ENCODE results near the gene LGR6. TPM values are rescaled to one million over a fixed set of nuclear protein-coding genes. Genes with fewer than 3 reads are reported as not detected.
A peak's percentile ranks its signal among the peaks of the same experiment; 100 is the strongest.

LGR6 gene
- total and polyA plus RNA-seq, 5 experiments from 2014 or later: 0.25 to 6.2 (median 0.47) TPM; not detected in 2

DNA sequence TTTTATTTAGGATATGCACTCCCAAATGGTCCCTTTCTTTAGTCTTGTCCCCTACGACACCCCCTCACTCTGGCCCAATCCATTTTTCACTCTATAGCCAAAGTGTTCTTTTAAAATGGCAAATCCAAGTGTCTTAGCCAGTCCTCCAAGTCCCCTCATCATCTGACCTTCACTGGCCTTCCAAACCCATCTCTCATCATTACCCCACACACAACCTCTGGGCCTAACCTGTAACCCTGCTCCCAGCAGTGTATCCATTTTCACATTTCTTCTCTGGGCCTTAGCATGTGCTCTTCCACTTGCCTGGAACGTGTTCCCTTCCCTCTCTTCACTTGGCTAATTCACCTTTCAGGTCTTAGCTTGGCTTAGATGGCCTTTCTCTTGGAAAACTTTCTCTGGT is 42.6 kb upstream of the LGR6 start:
- peaks cover 0 to 77% (median 26%) of the 10 kb centered on the region in 3 donors for H3K36me3 Mint-ChIP-seq
- H3K4me3 Mint-ChIP-seq: no peak overlapping the region
- peak overlapping the region in 9 of 10 donors; percentile 22 to 79 (median 68) for H3K27ac Mint-ChIP-seq
- H3K9me3 Mint-ChIP-seq: no peaks in the 10 kb centered on the region
- H3K4me1 Mint-ChIP-seq: peaks cover 9 to 26% (median 20%) of the 10 kb centered on the region in 4 donors
- no peak for ATAC-seq
- H3K27me3 Mint-ChIP-seq: no peaks in the 10 kb centered on the region
- POLR2A ChIA-PET: no interaction called here
- no peak for DNase-seq

DNA sequence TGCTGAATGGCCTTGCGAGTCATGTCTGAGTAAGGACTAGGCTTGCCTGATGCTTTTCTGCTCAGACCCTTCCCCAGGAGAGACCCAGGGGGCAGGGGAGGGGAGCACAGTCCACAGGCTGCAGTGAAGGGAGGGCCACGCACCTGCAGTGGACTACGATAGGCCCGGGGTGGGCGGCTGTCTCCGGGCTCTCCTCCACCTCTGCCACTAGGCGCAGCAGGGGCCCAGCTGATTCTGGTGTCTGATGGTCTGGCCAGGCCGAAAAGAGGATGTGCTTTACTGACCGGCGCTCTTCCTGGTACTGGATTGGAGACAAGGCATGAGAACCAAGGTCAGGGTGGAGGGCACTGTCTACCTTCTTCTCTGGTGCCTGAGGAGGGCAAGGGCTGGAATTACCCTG is 41.2 kb upstream of the LGR6 start:
- Mint-ChIP-seq H3K36me3 (peaks cover 0 to 89% (median 26%) of the 10 kb centered on the region in 3 donors), H3K9me3 (no peaks in the 10 kb centered on the region), H3K27ac (peak overlapping the region in 2 of 10 donors; percentile 55 to 61), H3K4me1 (peaks cover 10 to 31% (median 23%) of the 10 kb centered on the region in 4 donors), H3K4me3 (no peak overlapping the region), H3K27me3 (no peaks in the 10 kb centered on the region)
- POLR2A ChIA-PET: no interaction called here
- peak in 1 of 10 donors; percentile 13 for DNase-seq
- ATAC-seq: no peak

DNA sequence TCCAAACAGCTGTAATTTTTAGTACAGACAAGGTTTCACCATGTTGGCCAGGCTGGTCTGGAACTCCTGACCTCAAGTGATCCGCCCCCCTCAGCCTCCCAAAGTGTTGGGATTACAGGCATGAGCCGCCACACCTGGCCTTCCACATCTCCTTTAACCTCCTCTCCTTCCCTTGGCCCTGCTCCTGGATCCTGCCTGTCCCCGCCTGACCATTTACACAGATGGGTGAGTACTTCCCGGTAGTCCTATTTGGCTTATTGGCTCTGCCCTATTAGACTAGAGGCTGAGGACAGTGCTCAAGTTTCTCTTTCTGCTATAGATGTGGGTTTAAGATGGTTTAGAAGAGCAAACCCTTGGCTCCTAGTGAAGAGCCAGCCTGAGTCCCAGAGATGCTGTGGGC is 40.3 kb upstream of the LGR6 start:
- H3K36me3 Mint-ChIP-seq: peaks cover 0 to 90% (median 26%) of the 10 kb centered on the region in 3 donors
- H3K9me3 Mint-ChIP-seq: no peaks in the 10 kb centered on the region
- no peaks in the 10 kb centered on the region for H3K27me3 Mint-ChIP-seq
- ATAC-seq: no peak
- H3K4me3 Mint-ChIP-seq: no peak overlapping the region
- peaks cover 19 to 40% (median 25%) of the 10 kb centered on the region in 4 donors for H3K4me1 Mint-ChIP-seq
- peak overlapping the region in 7 of 10 donors; percentile 18 to 89 (median 58) for H3K27ac Mint-ChIP-seq
- POLR2A ChIA-PET: no interaction called here
- DNase-seq: peak in 1 of 10 donors; percentile 28

DNA sequence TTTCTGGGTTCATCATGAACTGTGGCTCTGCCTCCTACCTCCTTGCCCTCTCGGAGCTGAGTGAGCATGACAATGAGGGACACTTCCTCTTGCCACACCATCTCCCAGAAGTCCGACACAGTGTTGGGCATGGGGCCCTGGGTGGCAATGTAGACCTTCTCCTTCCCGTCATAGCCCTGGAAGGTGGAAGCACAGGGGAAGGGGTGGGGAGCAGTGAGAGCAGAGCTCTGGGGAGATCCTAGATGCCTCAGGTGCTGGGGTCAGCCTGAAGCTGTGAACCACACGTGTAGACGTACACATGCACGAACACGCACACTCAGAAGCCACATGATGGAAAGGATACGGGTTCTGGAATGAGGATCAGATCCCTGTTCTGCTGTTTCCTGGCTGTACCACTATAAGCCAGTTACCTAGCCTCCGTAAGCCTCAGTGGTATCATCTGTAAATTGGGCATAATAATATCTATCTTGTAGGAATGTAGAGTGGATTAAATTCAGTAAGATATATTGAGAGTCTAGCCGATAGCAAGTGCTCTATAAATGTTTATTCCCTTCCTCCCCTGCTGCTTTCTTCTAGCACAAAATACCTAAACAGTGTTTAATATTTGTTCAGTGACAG is 39.3 kb upstream of the LGR6 start:
- POLR2A ChIA-PET: interaction anchor here (1.1 to 1.2 kb wide), 3 partner anchors 9 to 11 kb away, joined by 3 to 5 read pairs (median 3); partner anchors contain the start of gene ARL8A
- DNase-seq (peak in 1 of 10 donors; percentile 59), ATAC-seq (no peak)
- no peak overlapping the region for H3K4me3 Mint-ChIP-seq
- H3K9me3 Mint-ChIP-seq: no peaks in the 10 kb centered on the region
- H3K36me3 Mint-ChIP-seq: peaks cover 0 to 83% (median 26%) of the 10 kb centered on the region in 3 donors
- H3K27ac Mint-ChIP-seq: peak overlapping the region in 9 of 10 donors; percentile 23 to 84 (median 61)
- H3K4me1 Mint-ChIP-seq: peaks cover 29 to 50% (median 32%) of the 10 kb centered on the region in 4 donors
- H3K27me3 Mint-ChIP-seq: no peaks in the 10 kb centered on the region

DNA sequence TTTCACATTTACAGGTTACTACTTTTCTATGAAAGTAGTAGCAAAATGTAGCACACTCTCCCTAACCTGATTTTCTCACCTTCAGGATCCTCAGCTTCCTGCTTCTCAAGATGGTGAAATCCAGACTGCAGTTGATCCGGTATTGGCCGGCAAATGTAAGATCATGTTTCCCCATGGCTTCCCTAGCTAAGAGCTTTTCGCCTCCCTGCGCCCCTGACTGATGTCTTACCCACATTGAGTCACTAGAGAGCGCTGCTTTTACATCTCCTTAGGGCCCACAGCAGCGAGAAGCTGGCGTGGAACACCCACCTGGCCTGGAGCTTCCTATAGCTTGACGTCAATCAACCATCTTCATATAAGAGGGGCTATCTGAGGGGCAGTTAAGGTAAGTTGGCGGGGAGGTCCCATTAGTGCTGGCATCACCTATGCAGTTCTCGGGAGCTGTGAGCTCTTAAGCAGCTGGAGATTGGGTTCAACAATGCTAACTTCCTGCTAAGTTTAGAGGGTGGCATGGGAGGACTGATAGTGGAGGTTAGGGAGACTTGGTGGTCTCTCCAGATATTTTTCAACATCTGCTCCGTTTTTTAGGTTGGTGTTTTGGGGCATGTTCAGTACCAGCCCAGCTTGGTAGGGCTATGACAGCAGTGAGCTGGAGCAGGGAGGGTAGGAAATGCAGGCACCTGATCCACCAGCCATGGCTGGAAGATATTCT is 38.7 kb upstream of the LGR6 start:
- POLR2A ChIA-PET: interaction anchor here (1.1 to 1.2 kb wide), 3 partner anchors 9 to 10 kb away, joined by 3 to 5 read pairs (median 3); partner anchors contain the start of gene ARL8A
- peak in 7 of 10 donors; percentile 13 to 70 (median 46) for DNase-seq
- Mint-ChIP-seq H3K36me3 (peaks cover 0 to 76% (median 28%) of the 10 kb centered on the region in 3 donors), H3K27ac (peak overlapping the region; percentile 23 to 84 (median 60)), H3K4me1 (peaks cover 36 to 54% (median 38%) of the 10 kb centered on the region in 4 donors), H3K4me3 (no peak overlapping the region), H3K27me3 (no peaks in the 10 kb centered on the region), H3K9me3 (peaks cover 0 to under 1% (median 0%) of the 10 kb centered on the region in 9 donors)
- peak; percentile 66 to 75 for ATAC-seq

DNA sequence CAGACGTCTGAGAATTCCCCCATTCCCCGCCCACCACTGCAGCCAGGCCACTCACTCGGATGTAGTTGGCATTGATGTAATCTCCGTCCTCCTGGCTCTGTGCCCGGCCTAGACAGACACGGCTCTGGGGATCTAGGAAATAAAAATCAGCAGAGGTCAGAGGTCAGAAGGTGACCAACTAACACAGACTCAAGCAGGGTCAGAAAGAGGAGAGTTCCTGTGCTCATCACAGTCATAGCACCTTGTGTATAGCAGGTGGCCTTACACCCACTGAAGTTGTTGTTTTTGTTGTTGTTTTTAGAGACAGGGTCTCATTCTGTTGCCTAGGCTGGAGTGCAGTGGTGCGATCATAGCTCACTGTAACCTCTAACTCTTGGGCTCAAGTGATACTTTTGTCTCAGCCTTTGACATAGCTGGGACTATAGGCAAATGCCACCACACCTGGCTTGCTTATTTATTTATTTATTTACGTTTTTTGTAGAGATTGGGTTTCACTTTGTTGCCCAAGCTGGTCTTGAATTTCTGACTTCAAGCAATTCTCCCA is 38.0 kb upstream of the LGR6 start:
- Mint-ChIP-seq H3K36me3 (peaks cover 0 to 71% (median 23%) of the 10 kb centered on the region in 3 donors), H3K27me3 (no peaks in the 10 kb centered on the region), H3K9me3 (peaks cover 0 to 1% (median 0%) of the 10 kb centered on the region in 9 donors), H3K4me1 (peaks cover 41 to 57% (median 44%) of the 10 kb centered on the region in 4 donors), H3K4me3 (no peak overlapping the region), H3K27ac (peak overlapping the region in 7 of 10 donors; percentile 22 to 79 (median 63))
- POLR2A ChIA-PET: interaction anchor here (1.1 kb wide), 1 partner anchor 10 kb away, joined by 5 read pairs; no protein-coding TSS in a partner anchor
- ATAC-seq: no peak
- peak in 1 of 10 donors; percentile 1 for DNase-seq

DNA sequence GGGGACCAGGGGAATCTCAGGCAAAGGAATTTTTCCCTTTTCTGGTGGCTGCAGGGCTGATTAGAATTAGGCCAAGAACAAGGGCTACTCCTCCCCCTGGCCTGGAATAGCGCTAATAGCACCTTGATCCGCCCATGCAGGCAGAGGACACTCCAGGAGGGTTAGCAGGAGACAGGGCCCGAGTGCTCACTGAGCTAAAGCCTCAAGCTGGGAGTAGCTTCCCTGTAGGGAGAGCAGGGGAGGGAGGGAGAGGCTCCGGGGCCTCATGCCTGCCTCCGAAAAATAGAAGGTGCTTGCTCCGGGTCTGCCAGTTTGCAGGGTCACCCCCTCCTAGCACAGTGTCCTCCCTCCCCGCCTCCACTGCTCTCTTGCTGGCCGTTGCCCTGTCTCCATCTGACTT is 37.0 kb upstream of the LGR6 start:
- peaks cover 0 to 60% (median 16%) of the 10 kb centered on the region in 3 donors for H3K36me3 Mint-ChIP-seq
- H3K27ac Mint-ChIP-seq: peak overlapping the region in 6 of 10 donors; percentile 2 to 84 (median 50)
- H3K4me3 Mint-ChIP-seq: no peak overlapping the region
- ATAC-seq (no peak), DNase-seq (peak in 1 of 10 donors; percentile 28)
- H3K9me3 Mint-ChIP-seq: peaks cover 0 to 1% (median 0%) of the 10 kb centered on the region in 9 donors
- peaks cover 44 to 63% (median 54%) of the 10 kb centered on the region in 4 donors for H3K4me1 Mint-ChIP-seq
- POLR2A ChIA-PET: no interaction called here
- H3K27me3 Mint-ChIP-seq: no peaks in the 10 kb centered on the region

DNA sequence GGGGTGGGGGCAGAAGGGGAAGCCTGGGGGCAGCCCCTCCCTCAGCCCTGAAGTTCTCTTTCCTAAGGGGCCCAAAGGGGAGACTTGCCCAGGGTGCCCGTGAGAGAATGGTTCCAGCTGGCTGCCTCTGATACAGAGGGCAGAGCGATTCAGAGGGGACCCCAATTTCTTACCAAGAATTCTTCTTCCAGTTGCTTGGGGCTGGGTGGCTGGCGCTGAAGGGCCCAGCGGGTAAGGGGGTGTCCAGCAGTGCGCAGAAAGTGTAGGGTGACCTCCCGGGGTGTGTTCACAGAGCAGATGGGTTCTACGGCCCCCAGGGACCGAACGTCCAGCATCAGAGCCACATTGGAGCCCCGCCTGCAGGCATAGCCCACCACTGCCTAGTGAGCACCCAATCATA is 35.7 kb upstream of the LGR6 start:
- H3K27me3 Mint-ChIP-seq: no peaks in the 10 kb centered on the region
- peak overlapping the region in 6 of 10 donors; percentile 62 to 99 (median 86) for H3K27ac Mint-ChIP-seq
- H3K9me3 Mint-ChIP-seq: peaks cover 0 to 1% (median 0%) of the 10 kb centered on the region in 9 donors
- H3K36me3 Mint-ChIP-seq: peaks cover 0 to 47% (median 15%) of the 10 kb centered on the region in 3 donors
- POLR2A ChIA-PET: interaction anchor here (0.6 kb wide), 1 partner anchor 1575 kb away, joined by 3 read pairs; no protein-coding TSS in a partner anchor
- ATAC-seq (no peak), DNase-seq (peak in 1 of 10 donors; percentile 23)
- peak overlapping the region in 5 of 10 donors; percentile 75 to 100 (median 98) for H3K4me3 Mint-ChIP-seq
- peaks cover 48 to 76% (median 68%) of the 10 kb centered on the region in 4 donors for H3K4me1 Mint-ChIP-seq

DNA sequence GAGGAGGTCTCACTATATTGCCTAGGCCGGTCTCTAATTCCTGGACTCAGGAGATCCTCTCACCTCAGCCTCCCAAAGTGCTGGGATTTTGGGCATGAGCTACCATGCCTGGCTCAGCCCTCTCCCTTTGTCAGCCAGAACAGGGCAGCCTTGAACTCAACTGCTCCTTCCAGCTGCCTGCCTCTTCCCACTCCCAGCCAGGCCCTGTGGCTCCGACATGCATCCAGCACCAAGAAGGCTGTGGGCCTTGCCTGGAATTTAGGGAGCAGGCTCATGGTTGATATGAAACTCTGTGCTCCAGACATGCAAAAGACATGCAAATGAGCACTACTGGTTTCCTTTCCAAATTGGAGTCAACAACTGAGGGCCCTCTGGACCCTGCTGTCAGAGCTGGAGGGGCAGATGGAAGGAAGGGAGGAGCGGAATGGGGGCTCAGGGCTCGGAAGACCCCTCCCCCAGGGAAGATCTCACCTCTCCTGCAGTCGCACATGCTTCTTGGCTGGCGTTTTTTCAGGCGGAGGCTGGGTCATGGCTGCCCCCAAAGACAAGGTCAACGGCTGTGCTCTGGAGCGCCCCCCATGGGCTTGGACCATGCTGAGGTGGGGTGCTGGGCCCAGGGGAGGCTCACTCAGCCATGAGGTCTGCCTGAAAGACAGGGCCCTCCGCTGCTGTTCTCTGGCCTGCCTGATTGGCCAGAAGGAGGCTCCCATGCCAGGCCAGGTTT is 34.6 kb upstream of the LGR6 start:
- ATAC-seq (no peak), DNase-seq (no peak)
- Mint-ChIP-seq H3K4me3 (peak overlapping the region; percentile 93 to 100 (median 98)), H3K27ac (peak overlapping the region; percentile 96 to 99 (median 98)), H3K36me3 (peaks cover 0 to 38% (median 9%) of the 10 kb centered on the region in 3 donors), H3K4me1 (peaks cover 47 to 82% (median 78%) of the 10 kb centered on the region in 4 donors), H3K9me3 (peaks cover 0 to 1% (median 0%) of the 10 kb centered on the region in 9 donors), H3K27me3 (no peaks in the 10 kb centered on the region)
- POLR2A ChIA-PET: interaction anchor here (4.7 kb wide), 1 partner anchor 14 kb away, joined by 55 read pairs; the partner anchor contains the start of gene ARL8A

DNA sequence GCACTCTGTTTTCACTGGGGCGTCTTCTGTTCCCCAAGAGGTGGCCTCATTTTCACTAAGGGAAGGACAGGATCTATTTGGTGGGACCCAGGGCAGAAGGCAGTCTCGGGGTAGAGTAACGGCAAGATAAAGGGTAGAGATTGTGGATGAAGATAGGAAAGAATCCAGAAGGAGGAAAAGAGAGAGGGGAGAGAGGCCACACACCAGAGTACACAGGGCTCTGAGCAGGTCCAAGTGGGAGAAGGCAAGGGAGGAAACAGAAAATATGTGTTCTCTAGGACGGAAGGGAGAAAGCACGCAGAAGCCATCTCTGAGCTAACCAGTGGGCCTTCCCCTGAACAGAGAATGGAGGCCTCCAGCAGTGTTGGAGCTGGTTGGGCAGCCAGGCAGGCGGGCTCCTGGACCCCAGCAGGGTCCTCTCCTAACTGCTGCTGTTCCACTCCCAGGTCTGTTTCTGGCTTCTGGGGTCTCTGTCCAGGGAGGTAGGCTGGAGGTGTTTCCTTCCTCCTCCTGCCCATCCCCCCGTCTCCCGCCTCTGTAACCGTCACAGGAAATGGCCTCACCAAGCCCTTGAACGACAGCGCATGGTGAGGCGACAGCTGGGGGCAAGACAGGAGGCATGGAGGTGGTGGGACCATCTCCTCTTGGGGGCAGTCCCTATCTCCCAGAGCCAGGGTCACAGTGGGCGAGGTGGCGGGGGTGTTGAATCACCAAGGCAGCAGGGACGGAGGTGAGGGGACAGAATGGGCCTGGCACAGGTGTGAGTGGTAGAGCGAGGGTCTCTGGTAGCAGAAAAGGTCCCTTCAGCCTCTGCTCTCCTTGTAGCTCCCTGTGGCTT is 33.8 kb upstream of the LGR6 start:
- ATAC-seq (peak; percentile 24 to 27), DNase-seq (peak in 8 of 10 donors; percentile 16 to 62 (median 53))
- peaks cover 0 to 32% (median 5%) of the 10 kb centered on the region in 3 donors for H3K36me3 Mint-ChIP-seq
- H3K27ac Mint-ChIP-seq: peak overlapping the region; percentile 96 to 99 (median 98)
- H3K9me3 Mint-ChIP-seq: peaks cover 0 to 1% (median 0%) of the 10 kb centered on the region in 9 donors
- peak overlapping the region; percentile 93 to 100 (median 98) for H3K4me3 Mint-ChIP-seq
- POLR2A ChIA-PET: interaction anchor here (0.6 to 4.7 kb wide), 5 partner anchors 14 to 766 kb away, joined by 3 to 55 read pairs (median 3); partner anchors contain the start of genes ARL8A and PPP1R12B
- no peaks in the 10 kb centered on the region for H3K27me3 Mint-ChIP-seq
- peaks cover 52 to 87% (median 82%) of the 10 kb centered on the region in 4 donors for H3K4me1 Mint-ChIP-seq
